OCI-LY1 (cell line): ENCODE measurements around the gene ZNF195.

Source experiments
- H2AFZ ChIP-seq: fragments of 200-600 bp; sonication (generic), shearing (Covaris generic); 2 replicates; pipeline ENCODE4 v1.6.0; 2014; ENCODE audit warnings: antibody characterized with exemption, mild to moderate bottlenecking, low read length
- H3F3A ChIP-seq: fragments of 200-600 bp; sonication (generic), shearing (Covaris generic); 2 replicates; pipeline ENCODE4 v1.6.0; 2014; ENCODE audit warnings: mild to moderate bottlenecking, antibody characterized with exemption, low read length, moderate library complexity; ENCODE audit not compliant: insufficient read depth
- H3K27ac ChIP-seq: fragments of 200-600 bp; sonication (generic); 2 replicates; pipeline ENCODE4 v1.5.1; 2014; ENCODE audit warnings: low read length, mixed run types, mild to moderate bottlenecking, low read depth; ENCODE audit not compliant: poor library complexity, severe bottlenecking
- H3K27me3 ChIP-seq: fragments of 200-600 bp; sonication (generic); 2 replicates; pipeline ENCODE4 v1.6.0; 2014; ENCODE audit warnings: antibody characterized with exemption, mild to moderate bottlenecking, low read length, moderate library complexity; ENCODE audit not compliant: insufficient read depth
- H3K36me3 ChIP-seq: fragments of 200-600 bp; sonication (generic); 2 replicates; pipeline ENCODE4 v1.6.1; 2014; ENCODE audit warnings: mild to moderate bottlenecking, antibody characterized with exemption, low read length, moderate library complexity, mixed read lengths; ENCODE audit not compliant: insufficient read depth
- H3K4me1 ChIP-seq: fragments of 200-600 bp; sonication (generic); 2 replicates; pipeline ENCODE4 v1.5.1; 2014; ENCODE audit warnings: mild to moderate bottlenecking, low read length, moderate library complexity; ENCODE audit not compliant: insufficient read depth, severe bottlenecking
- H3K4me2 ChIP-seq: fragments of 200-600 bp; sonication (generic), shearing (Covaris generic); 2 replicates; pipeline ENCODE4 v1.6.1; 2014; ENCODE audit warnings: low read length
- H3K4me3 ChIP-seq: fragments of 200-600 bp; sonication (generic); 2 replicates; pipeline ENCODE4 v1.5.1; 2014; ENCODE audit warnings: low read length, low read depth, mild to moderate bottlenecking, mixed read lengths; ENCODE audit not compliant: poor library complexity, severe bottlenecking
- H3K79me2 ChIP-seq: fragments of 200-600 bp; shearing (Covaris generic); 2 replicates; pipeline ENCODE4 v1.6.1; 2016; ENCODE audit warnings: mixed run types, low read length, mixed read lengths; ENCODE audit not compliant: insufficient read depth
- H3K9ac ChIP-seq: fragments of 200-600 bp; sonication (generic), shearing (Covaris generic); 2 replicates; pipeline ENCODE4 v1.6.1; 2014; ENCODE audit warnings: mild to moderate bottlenecking, low read length, mixed read lengths
- H3K9me2 ChIP-seq: fragments of 200-600 bp; sonication (generic), shearing (Covaris generic); 2 replicates; pipeline ENCODE4 v1.6.1; 2014; ENCODE audit warnings: low read depth, mild to moderate bottlenecking, low read length, mixed read lengths
- H3K9me3 ChIP-seq: fragments of 200-600 bp; shearing (Covaris generic); 2 replicates; pipeline ENCODE4 v1.6.1; 2014; ENCODE audit warnings: low read length, mixed read lengths
- H4K20me1 ChIP-seq: fragments of 200-600 bp; sonication (generic), shearing (Covaris generic); 2 replicates; pipeline ENCODE4 v1.6.0; 2016; ENCODE audit warnings: mild to moderate bottlenecking, low read length; ENCODE audit not compliant: insufficient read depth
- EZH2 ChIP-seq: fragments of 200-600 bp; sonication (generic), shearing (Covaris generic); IDR thresholded peaks from 2 replicates; pipeline ENCODE4 v1.8.0; 2017; ENCODE audit warnings: borderline replicate concordance, mixed run types, mild to moderate bottlenecking, antibody characterized with exemption, low read length, moderate library complexity, mixed read lengths
- TF ChIP-seq, protein P1 (sequence below): fragments of 200-600 bp; sonication (generic), shearing (Covaris generic); IDR thresholded peaks from 2 replicates; pipeline ENCODE4 v1.5.1; 2017; ENCODE audit warnings: mild to moderate bottlenecking, antibody characterized with exemption, low read length, moderate library complexity, mixed read lengths

ZNF195 gene

DNA sequence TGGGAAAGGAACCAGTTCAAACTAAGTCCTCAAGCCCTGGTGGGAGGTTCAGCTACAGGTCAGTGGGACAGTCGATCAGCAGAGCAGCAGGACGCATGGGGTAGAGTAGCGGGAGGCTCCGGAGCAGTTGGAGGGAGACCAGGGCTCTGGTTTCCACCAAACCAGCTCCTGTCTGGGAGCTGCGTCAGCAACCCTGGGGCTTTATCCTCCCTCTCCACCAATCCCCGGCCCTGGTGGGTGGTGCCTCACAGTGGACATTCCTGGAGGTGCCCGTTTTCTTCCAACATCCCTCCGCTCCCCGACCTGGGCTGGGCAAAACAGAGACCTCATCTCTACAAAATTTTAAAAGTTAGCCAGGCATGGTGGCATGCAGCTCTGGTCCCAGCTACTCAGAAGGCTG lies 32.4 kb downstream of the ZNF195 start:
- Histone ChIP-seq H3K27ac (no peak overlapping the region), H3K9ac (no peak overlapping the region), H3F3A (no peaks in the 10 kb centered on the region), H3K4me2 (no peak overlapping the region), H3K79me2 (no peaks in the 10 kb centered on the region), H3K9me3 (peaks cover 5% of the 10 kb centered on the region), H4K20me1 (no peaks in the 10 kb centered on the region), H3K36me3 (no peaks in the 10 kb centered on the region; the same call in 1 of the 2 replicates), H3K9me2 (no peaks in the 10 kb centered on the region), H3K4me3 (no peak overlapping the region), H3K27me3 (no peaks in the 10 kb centered on the region), H3K4me1 (no peaks in the 10 kb centered on the region), H2AFZ (no peak overlapping the region)
- TF ChIP-seq, protein P1, sequence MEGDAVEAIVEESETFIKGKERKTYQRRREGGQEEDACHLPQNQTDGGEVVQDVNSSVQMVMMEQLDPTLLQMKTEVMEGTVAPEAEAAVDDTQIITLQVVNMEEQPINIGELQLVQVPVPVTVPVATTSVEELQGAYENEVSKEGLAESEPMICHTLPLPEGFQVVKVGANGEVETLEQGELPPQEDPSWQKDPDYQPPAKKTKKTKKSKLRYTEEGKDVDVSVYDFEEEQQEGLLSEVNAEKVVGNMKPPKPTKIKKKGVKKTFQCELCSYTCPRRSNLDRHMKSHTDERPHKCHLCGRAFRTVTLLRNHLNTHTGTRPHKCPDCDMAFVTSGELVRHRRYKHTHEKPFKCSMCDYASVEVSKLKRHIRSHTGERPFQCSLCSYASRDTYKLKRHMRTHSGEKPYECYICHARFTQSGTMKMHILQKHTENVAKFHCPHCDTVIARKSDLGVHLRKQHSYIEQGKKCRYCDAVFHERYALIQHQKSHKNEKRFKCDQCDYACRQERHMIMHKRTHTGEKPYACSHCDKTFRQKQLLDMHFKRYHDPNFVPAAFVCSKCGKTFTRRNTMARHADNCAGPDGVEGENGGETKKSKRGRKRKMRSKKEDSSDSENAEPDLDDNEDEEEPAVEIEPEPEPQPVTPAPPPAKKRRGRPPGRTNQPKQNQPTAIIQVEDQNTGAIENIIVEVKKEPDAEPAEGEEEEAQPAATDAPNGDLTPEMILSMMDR = no peak
- no peak for TF ChIP-seq EZH2

DNA sequence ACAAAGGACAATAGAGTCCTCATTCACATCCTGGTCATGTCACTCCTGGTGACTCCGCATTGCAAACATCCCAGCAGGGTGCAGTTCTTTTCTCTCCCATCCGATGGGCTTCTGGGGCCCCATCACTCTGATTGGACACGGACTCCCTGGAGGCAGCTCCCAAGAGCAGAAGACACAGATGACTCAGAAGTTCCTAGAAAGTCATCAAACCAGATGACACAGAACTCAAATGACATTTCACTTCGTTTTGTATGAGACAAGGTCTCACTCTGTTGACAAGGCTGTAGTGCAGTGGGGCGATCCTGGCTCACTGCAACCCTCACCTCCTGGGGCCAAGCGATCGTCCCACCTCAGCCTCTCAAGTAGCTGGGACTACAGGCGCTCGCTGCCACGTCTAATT lies 33.2 kb downstream of the ZNF195 start:
- H3K27me3 ChIP-seq = no peaks in the 10 kb centered on the region
- no peaks in the 10 kb centered on the region for H3K79me2 ChIP-seq
- peaks cover 5% of the 10 kb centered on the region for H3K9me3 ChIP-seq
- H3K4me3 ChIP-seq = no peak overlapping the region
- H3K36me3 ChIP-seq = no peaks in the 10 kb centered on the region; the same call in 1 of the 2 replicates
- H3K9me2 ChIP-seq = no peaks in the 10 kb centered on the region
- H3K4me1 ChIP-seq = no peaks in the 10 kb centered on the region
- H3K27ac ChIP-seq = no peak overlapping the region
- TF ChIP-seq, protein P1 = no peak
- no peak for TF ChIP-seq EZH2
- H2AFZ ChIP-seq = no peak overlapping the region
- H4K20me1 ChIP-seq = no peaks in the 10 kb centered on the region
- no peaks in the 10 kb centered on the region for H3F3A ChIP-seq
- no peak overlapping the region for H3K9ac ChIP-seq
- H3K4me2 ChIP-seq = no peak overlapping the region

DNA sequence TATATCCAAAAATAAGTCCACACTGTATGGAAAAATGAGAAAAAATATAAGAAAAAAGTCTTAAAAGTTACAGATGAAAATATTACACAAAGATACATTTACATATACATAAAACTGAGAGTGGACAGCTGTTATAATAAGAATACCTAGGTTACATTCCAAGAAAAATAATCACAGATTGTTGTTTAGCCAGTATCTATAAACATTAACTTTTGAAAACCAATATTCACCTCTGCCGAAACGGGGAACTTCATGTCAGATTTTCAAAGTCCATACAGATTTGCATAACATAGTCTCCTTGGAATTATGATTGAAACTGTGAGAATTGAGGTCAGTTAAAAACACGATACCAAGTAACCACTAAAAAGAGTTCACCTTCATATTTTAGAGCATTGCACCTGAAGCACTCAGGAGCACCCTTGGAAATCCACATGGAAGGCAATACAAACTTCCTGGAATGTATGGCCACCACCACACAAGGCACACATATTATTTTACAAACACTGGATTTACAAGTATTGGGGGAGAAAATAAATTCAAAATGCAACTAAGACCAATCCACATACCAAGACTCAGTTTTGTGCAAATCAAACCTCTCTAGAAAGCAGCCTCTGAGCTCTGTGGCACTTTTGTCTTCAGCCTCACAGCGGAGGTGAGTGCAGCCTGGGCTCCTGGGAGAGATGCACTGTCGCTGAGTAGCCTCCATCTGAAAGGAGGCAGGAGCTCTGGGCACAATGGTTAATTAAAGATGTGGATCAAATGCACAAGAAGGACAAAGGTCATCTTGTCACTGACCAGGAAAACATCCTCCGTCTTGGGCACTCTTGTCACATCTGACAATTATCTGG lies 34.4 kb downstream of the ZNF195 start:
- Histone ChIP-seq H3K36me3 (no peaks in the 10 kb centered on the region; the same call in 1 of the 2 replicates), H3K27ac (no peak overlapping the region), H3K4me1 (no peaks in the 10 kb centered on the region), H3K9me2 (no peaks in the 10 kb centered on the region), H3K9me3 (peaks cover 5% of the 10 kb centered on the region), H4K20me1 (no peaks in the 10 kb centered on the region), H3K4me3 (no peak overlapping the region), H3F3A (no peaks in the 10 kb centered on the region), H3K4me2 (no peak overlapping the region), H3K79me2 (no peaks in the 10 kb centered on the region), H3K9ac (no peak overlapping the region), H3K27me3 (no peaks in the 10 kb centered on the region), H2AFZ (no peak overlapping the region)
- no peak for TF ChIP-seq EZH2
- TF ChIP-seq, protein P1 = no peak
